Testis (tissue), 3 donors: ENCODE measurements around the gene CDH22. TPM values are rescaled to one million over a fixed set of nuclear protein-coding genes. Genes with fewer than 3 reads are reported as not detected.
A peak's percentile ranks its signal among the peaks of the same experiment; 100 is the strongest.

Experiments
- DNase-seq: peaks from one replicate; pipeline ENCODE4 v3.0.0-alpha.2; 2019
- H3K27ac ChIP-seq, 2 donors: fragments of 200-600 bp; sonication (generic); one replicate each; pipeline ENCODE4 v1.5.1; 2019
- H3K27me3 ChIP-seq: fragments of 200-600 bp; sonication (generic); one replicate; pipeline ENCODE4 v1.5.1; 2019
- H3K36me3 ChIP-seq: fragments of 200-600 bp; sonication (generic); one replicate; pipeline ENCODE4 v1.5.1; 2017; ENCODE audit warnings: low read depth; ENCODE audit errors: missing control alignments
- H3K4me1 ChIP-seq: fragments of 200-600 bp; sonication (generic); one replicate; pipeline ENCODE4 v1.5.1; 2019
- H3K4me3 ChIP-seq, 2 donors: fragments of 200-600 bp; sonication (generic); one replicate each; pipeline ENCODE4 v1.5.1; 2017 to 2019
- H3K9me3 ChIP-seq: fragments of 200-600 bp; sonication (generic); one replicate; pipeline ENCODE4 v1.5.1; 2017
- CTCF ChIP-seq, 3 experiments: fragments of 450-650 bp in 2 of 3; fragments of 200-600 bp in 1 of 3; sonication (generic) in 1 of 3; IDR thresholded peaks; one replicate each; pipeline ENCODE4 v1.5.1; 2016 to 2019; ENCODE audit warnings: antibody characterized with exemption in 3 of 3, mild to moderate bottlenecking in 2 of 3, moderate library complexity in 1 of 3
- POLR2A ChIP-seq: fragments of 450-650 bp; IDR thresholded peaks from one replicate; pipeline ENCODE4 v1.6.1; 2017; ENCODE audit warnings: antibody characterized with exemption, mild to moderate bottlenecking, moderate library complexity
- WGBS, 2 donors: methylation state at CpG; one replicate each; pipeline ENCODE4 v1.1.5; 2018; 5-methylcytosine and 5-hydroxymethylcytosine counted together
- intact Hi-C: fragments of 100-400 bp; cut with DNase I; formaldehyde crosslinking; loops from one replicate; pipeline ENCODE4 v1.15.1; 2023; ENCODE audit warnings: low total_unique reads
- polyA plus RNA-seq: library from polyadenylated mRNA; stranded (reverse); fragments of 350-450 nt; fragmentation: Illumina TruSeq; extraction: RNeasy Lipid Tissue Mini Kit (QIAGEN cat#74804); gene quantifications from one replicate; pipeline ENCODE4 v1.2.3, GENCODE V29; 2014; ENCODE audit warnings: low read depth, low replicate concordance; ENCODE audit not compliant: insufficient read depth
- total RNA-seq, 2 donors: library from RNA; depleted of rRNA; stranded (reverse); fragments of >200 nt; gene quantifications; one replicate each; pipeline ENCODE4 v1.2.3, GENCODE V29; 2016

CDH22 gene
- total and polyA plus RNA-seq, 3 donors from 2014 or later: 1.8 to 2.6 (median 2.6) TPM

- intact Hi-C loops: no loop called here
- Histone ChIP-seq H3K27ac (no peak overlapping the region), H3K36me3 (no peaks in the 10 kb centered on the region), H3K4me1 (no peaks in the 10 kb centered on the region), H3K9me3 (no peaks in the 10 kb centered on the region), H3K27me3 (no peaks in the 10 kb centered on the region), H3K4me3 (no peak overlapping the region)
- 87 to 88% methylated on average over 13 of the region's 13 CpGs for WGBS, 2 donors
- DNase-seq: no peak
- TF ChIP-seq POLR2A: no peak
- no peak for TF ChIP-seq CTCF (IDR thresholded peaks at IDR 0.05)
These were observed 131.4 kb downstream of the CDH22 start for GRCh38 chr20:46176739-46177378.

- H3K9me3 ChIP-seq: no peaks in the 10 kb centered on the region
- no peak overlapping the region for H3K4me3 ChIP-seq
- WGBS, 2 donors: 71 to 78% methylated on average over 4 of the region's 4 CpGs
- no peaks in the 10 kb centered on the region for H3K36me3 ChIP-seq
- no peak overlapping the region for H3K27ac ChIP-seq
- no peak for TF ChIP-seq CTCF (IDR thresholded peaks at IDR 0.05)
- no peak for TF ChIP-seq POLR2A
- intact Hi-C loops: no loop called here
- no peaks in the 10 kb centered on the region for H3K4me1 ChIP-seq
- no peak for DNase-seq
- H3K27me3 ChIP-seq: no peaks in the 10 kb centered on the region
These were observed 133.2 kb downstream of the CDH22 start for GRCh38 chr20:46175127-46175494.

DNA sequence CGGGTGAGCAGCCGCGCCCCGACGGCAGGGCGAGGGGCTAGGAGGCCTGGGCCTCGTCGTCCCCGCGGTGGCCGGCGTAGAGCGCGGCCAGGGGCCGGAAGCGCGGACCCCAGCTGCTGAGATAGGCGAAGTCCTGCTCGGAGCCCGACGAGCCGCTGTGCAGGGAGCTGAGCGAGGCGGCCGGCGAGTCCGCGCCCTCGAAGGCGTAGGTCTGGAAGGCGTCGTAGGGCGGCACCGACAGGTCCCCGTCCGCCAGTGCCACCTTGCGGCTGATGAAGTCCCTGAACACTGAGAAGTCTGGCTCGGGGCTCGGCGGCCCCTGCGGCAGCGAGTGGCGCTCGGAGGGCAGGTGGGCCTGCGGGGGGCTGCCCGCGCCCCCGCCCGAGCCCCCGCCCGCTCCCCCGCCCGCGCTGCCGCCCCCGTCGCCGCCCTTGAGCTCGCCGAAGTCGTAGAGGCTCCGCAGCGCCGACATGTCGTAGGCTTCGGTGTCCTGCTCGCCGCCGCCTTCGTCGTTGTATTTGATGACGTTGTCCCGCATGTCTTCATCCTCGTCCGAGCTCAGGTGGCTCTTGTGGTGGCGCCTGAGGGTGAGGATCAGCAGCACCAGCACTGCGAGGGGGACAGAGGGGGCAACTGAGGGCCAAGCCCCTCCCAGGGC, 133.7 kb downstream of the CDH22 start:
- WGBS, 2 donors: 3 to 4% methylated on average over 7 to 46 of the region's 77 CpGs
- Histone ChIP-seq H3K4me1 (no peaks in the 10 kb centered on the region), H3K27me3 (no peaks in the 10 kb centered on the region), H3K9me3 (no peaks in the 10 kb centered on the region), H3K36me3 (no peaks in the 10 kb centered on the region), H3K4me3 (peak overlapping the region; percentile 18 to 50), H3K27ac (no peak overlapping the region)
- DNase-seq: peak; percentile 81
- intact Hi-C loops: no loop called here
- no peak for TF ChIP-seq POLR2A
- TF ChIP-seq CTCF (IDR thresholded peaks at IDR 0.05): peak; percentile 10 to 62 (median 41)

DNA sequence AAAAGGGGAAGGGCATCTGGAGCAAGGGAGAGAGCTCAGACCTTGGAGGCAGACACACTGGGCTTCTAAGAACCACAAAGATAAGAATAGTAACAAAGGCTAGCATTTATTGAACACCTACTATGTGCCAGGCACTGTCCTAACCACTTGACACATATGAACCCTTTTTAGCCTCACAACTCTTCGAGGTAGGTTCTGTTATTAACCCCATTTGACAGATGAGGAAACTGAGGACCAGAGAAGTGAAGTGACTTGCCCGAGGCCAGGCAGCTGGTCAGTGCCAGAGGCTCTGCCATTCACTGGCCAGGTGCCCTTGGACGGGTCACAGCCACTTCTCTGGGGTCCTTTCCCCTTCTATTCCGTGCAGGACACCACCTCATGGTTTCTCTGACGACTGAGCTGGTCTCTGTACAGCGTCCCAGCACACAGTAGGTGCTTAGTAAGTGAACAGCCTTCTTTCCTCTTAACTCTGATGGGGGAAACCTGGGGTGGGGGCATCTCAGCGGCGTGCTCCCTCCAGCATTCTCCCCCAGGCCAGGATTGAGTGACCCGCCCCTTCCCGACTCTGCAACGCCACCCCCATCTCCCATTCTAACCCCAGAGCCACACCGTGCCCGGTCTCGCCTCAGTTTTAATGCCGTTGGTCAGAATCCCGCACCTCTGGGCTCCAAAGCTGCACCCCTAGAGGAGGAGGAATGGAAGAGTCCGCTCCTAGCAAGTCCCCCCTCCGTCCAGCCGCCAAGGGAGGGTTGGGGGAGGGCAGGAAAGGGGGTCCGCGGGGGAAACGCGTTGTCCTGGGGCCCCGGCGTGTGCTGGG, 134.4 kb downstream of the CDH22 start:
- Histone ChIP-seq H3K4me3 (peak overlapping the region; percentile 18 to 50), H3K4me1 (no peaks in the 10 kb centered on the region), H3K9me3 (no peaks in the 10 kb centered on the region), H3K27ac (no peak overlapping the region), H3K27me3 (no peaks in the 10 kb centered on the region), H3K36me3 (no peaks in the 10 kb centered on the region)
- TF ChIP-seq POLR2A (no peak), CTCF (IDR thresholded peaks at IDR 0.05) (no peak)
- intact Hi-C loops: no loop called here
- DNase-seq: no peak
- WGBS, 2 donors: 17 to 23% methylated on average over 18 to 24 of the region's 25 CpGs
